AG09319 (cell line): ENCODE measurements around the gene ADAMTS20.

Experiments used
- DNase-seq: peaks from one replicate; pipeline ENCODE4 v3.0.0-alpha.2; 2010; ENCODE audit warnings: low read depth; ENCODE audit errors: extremely low read depth
- CTCF ChIP-seq: IDR thresholded peaks from 2 replicates; pipeline ENCODE4 v1.5.1; 2011; ENCODE audit warnings: low read depth, mild to moderate bottlenecking, inconsistent platforms, low read length, moderate library complexity

The ADAMTS20 gene

GRCh38 chr12:43316520-43316919, 235.5 kb downstream of the ADAMTS20 start:
- DNase-seq, result no peak
- no peak for TF ChIP-seq CTCF

GRCh38 chr12:43315961-43316360, 236.0 kb downstream of the ADAMTS20 start:
- no peak for TF ChIP-seq CTCF
- DNase-seq, result no peak

- DNase-seq, result no peak
- no peak for TF ChIP-seq CTCF
Measured at GRCh38 chr12:43312991-43313505, 239.0 kb downstream of the ADAMTS20 start.

GRCh38 chr12:43310596-43310995, 241.4 kb downstream of the ADAMTS20 start:
- no peak for DNase-seq
- TF ChIP-seq CTCF, result no peak

GRCh38 chr12:43309959-43310358, 242.0 kb downstream of the ADAMTS20 start:
- no peak for DNase-seq
- no peak for TF ChIP-seq CTCF

- no peak for TF ChIP-seq CTCF
Measured at GRCh38 chr12:43308776-43309175, 243.2 kb downstream of the ADAMTS20 start.

GRCh38 chr12:43307126-43307525, 244.9 kb downstream of the ADAMTS20 start:
- DNase-seq, result no peak
- no peak for TF ChIP-seq CTCF

More at GRCh38 chr12:43308776-43309175, 243.2 kb downstream of the ADAMTS20 start:
- no peak for DNase-seq
